Left lung (tissue), 10 donors: ENCODE results near the gene DAB1. TPM values are rescaled to one million over a fixed set of nuclear protein-coding genes. Genes with fewer than 3 reads are reported as not detected.

Experiments
- ATAC-seq: fragments of 200-7000 bp; cut with Tn5 transposase; one replicate; pipeline ENCODE4 v1.9.1; 2020; ENCODE audit warnings: moderate library complexity
- DNase-seq, 4 donors: peaks; one replicate each; pipeline ENCODE4 v3.0.0-alpha.2; 2013 to 2020
- H3K27ac ChIP-seq, 2 donors: fragments of 200-600 bp; sonication (generic) in 1 of 2; one replicate each; pipeline versions ENCODE4 v1.5.0 to v1.8.0; 2020 to 2021
- H3K27me3 ChIP-seq, 2 donors: fragments of 200-600 bp; sonication (generic) in 1 of 2; one replicate each; pipeline versions ENCODE4 v1.5.0 to v1.8.0; 2020 to 2021
- H3K36me3 ChIP-seq, 2 donors: fragments of 200-600 bp; sonication (generic) in 1 of 2; one replicate each; pipeline versions ENCODE4 v1.5.0 to v1.8.0; 2020 to 2021
- H3K4me1 ChIP-seq, 2 donors: fragments of 200-600 bp; one replicate each; pipeline ENCODE4 v1.8.0; 2021
- H3K4me3 ChIP-seq, 2 donors: fragments of 200-600 bp; sonication (generic) in 1 of 2; one replicate each; pipeline versions ENCODE4 v1.5.0 to v1.8.0; 2020 to 2021; ENCODE audit warnings: mild to moderate bottlenecking in 1 of 2
- H3K9me3 ChIP-seq, 2 donors: fragments of 200-600 bp; sonication (generic) in 1 of 2; one replicate each; pipeline versions ENCODE4 v1.5.0 to v1.8.0; 2020 to 2021
- CTCF ChIP-seq, 2 donors: fragments of 200-600 bp; sonication (generic) in 1 of 2; IDR thresholded peaks; one replicate each; pipeline versions ENCODE4 v1.5.0 to v1.8.0; 2021; ENCODE audit warnings: antibody characterized with exemption in 2 of 2
- intact Hi-C, 2 donors: fragments of 100-400 bp; cut with DNase I; formaldehyde crosslinking; loops; one replicate each; pipeline versions ENCODE4 v1.11.2 to v1.14.2; 2022
- polyA plus RNA-seq, 6 donors: library from polyadenylated mRNA; unstranded; fragments of 120-200 nt; gene quantifications; one replicate each; pipeline ENCODE4 v1.2.1, GENCODE V29; 2013; ENCODE audit not compliant: insufficient read length in 6 of 6
- total RNA-seq, 2 donors: library from RNA; stranded (reverse); fragmentation: NEBNext Ultra II Directional; extraction: Animal tissue kit (Norgen Biotek cat#: 25700); gene quantifications; one replicate each; pipeline ENCODE4 v1.2.1, GENCODE V29; 2021
- donor health status: DM: no; HTN: yes; CAD: no.
- donor health status: DM: no; HTN: no; CAD: no.

The DAB1 gene
- total and polyA plus RNA-seq, 8 donors = 0.17 to 1.7 (median 1.1) TPM

GRCh38 chr1:57020216-57020615 lies 403.6 kb downstream of the DAB1 start:
- H3K27ac ChIP-seq = no peak overlapping the region
- no peak for TF ChIP-seq CTCF (IDR thresholded peaks at IDR 0.05)
- no peak overlapping the region for H3K4me3 ChIP-seq
- no peaks in the 10 kb centered on the region for H3K9me3 ChIP-seq
- no peaks in the 10 kb centered on the region for H3K27me3 ChIP-seq
- ATAC-seq (no peak), DNase-seq (no peak)
- no peaks in the 10 kb centered on the region for H3K4me1 ChIP-seq
- H3K36me3 ChIP-seq = no peaks in the 10 kb centered on the region
- intact Hi-C loops = no loop called here

- Histone ChIP-seq H3K27me3 (no peaks in the 10 kb centered on the region), H3K36me3 (no peaks in the 10 kb centered on the region), H3K4me3 (no peak overlapping the region), H3K9me3 (no peaks in the 10 kb centered on the region), H3K27ac (no peak overlapping the region), H3K4me1 (no peaks in the 10 kb centered on the region)
- intact Hi-C loops = no loop called here
- DNase-seq (no peak), ATAC-seq (no peak)
- TF ChIP-seq CTCF (IDR thresholded peaks at IDR 0.05) = no peak
Measured at GRCh38 chr1:57019236-57019839, 404.5 kb downstream of the DAB1 start.

GRCh38 chr1:57018119-57018518 lies 405.7 kb downstream of the DAB1 start:
- intact Hi-C loops = no loop called here
- no peaks in the 10 kb centered on the region for H3K36me3 ChIP-seq
- TF ChIP-seq CTCF (IDR thresholded peaks at IDR 0.05) = no peak
- ATAC-seq (no peak), DNase-seq (no peak)
- H3K4me3 ChIP-seq = no peak overlapping the region
- no peak overlapping the region for H3K27ac ChIP-seq
- no peaks in the 10 kb centered on the region for H3K9me3 ChIP-seq
- no peaks in the 10 kb centered on the region for H3K27me3 ChIP-seq
- no peaks in the 10 kb centered on the region for H3K4me1 ChIP-seq

GRCh38 chr1:57017717-57018116 lies 406.1 kb downstream of the DAB1 start:
- H3K27ac ChIP-seq = no peak overlapping the region
- H3K4me1 ChIP-seq = no peaks in the 10 kb centered on the region
- no peak for TF ChIP-seq CTCF (IDR thresholded peaks at IDR 0.05)
- no peaks in the 10 kb centered on the region for H3K9me3 ChIP-seq
- DNase-seq (no peak), ATAC-seq (no peak)
- no peak overlapping the region for H3K4me3 ChIP-seq
- H3K36me3 ChIP-seq = no peaks in the 10 kb centered on the region
- H3K27me3 ChIP-seq = no peaks in the 10 kb centered on the region
- intact Hi-C loops = no loop called here

GRCh38 chr1:57017200-57017599 lies 406.7 kb downstream of the DAB1 start:
- no peak for TF ChIP-seq CTCF (IDR thresholded peaks at IDR 0.05)
- Histone ChIP-seq H3K27ac (no peak overlapping the region), H3K9me3 (no peaks in the 10 kb centered on the region), H3K4me3 (no peak overlapping the region), H3K36me3 (no peaks in the 10 kb centered on the region), H3K4me1 (no peaks in the 10 kb centered on the region), H3K27me3 (no peaks in the 10 kb centered on the region)
- no peak for ATAC-seq
- no peak for DNase-seq
- intact Hi-C loops = no loop called here
